SK-N-SH (cell line): ENCODE results near the gene LRRC17. TPM values are rescaled to one million over a fixed set of nuclear protein-coding genes. Genes with fewer than 3 reads are reported as not detected.
A peak's percentile ranks its signal among the peaks of the same experiment; 100 is the strongest.

ENCODE experiments used
- CTCF ChIA-PET: fragments of 300-600, 350-600 bp; formaldehyde crosslinking; extraction: SDS; loops from one replicate; lab custom pipeline; 2021; lab: Yijun Ruan, JAX
- POLR2A ChIA-PET: fragments of 350-600 bp; sonication (Branson Sonifier 250); formaldehyde crosslinking; extraction: SDS; loops from one replicate; lab custom pipeline; 2020; ENCODE audit warnings: antibody characterized with exemption, inconsistent platforms; lab: Yijun Ruan, JAX
- DNase-seq: peaks from one replicate; pipeline ENCODE4 v3.0.0; 2012
- H2AFZ ChIP-seq: fragments of 200-600 bp; sonication (generic); 2 replicates; pipeline ENCODE4 v1.8.1; 2016; ENCODE audit warnings: antibody characterized with exemption, mild to moderate bottlenecking, low read depth
- H3F3A ChIP-seq: fragments of 200-600 bp; sonication (generic); replicated peaks from 2 replicates; pipeline ENCODE3; 2016; ENCODE audit warnings: antibody characterized with exemption, mild to moderate bottlenecking; ENCODE audit not compliant: insufficient read depth
- H3K27ac ChIP-seq, 2 experiments: fragments of 200-500 bp in 1 of 2; fragments of 200-600 bp in 1 of 2; sonication (Bioruptor generic) in 1 of 2; sonication (generic), shearing (Covaris generic) in 1 of 2; 2 replicates each; pipeline versions ENCODE4 v1.5.1 to v1.6.1; 2014 to 2016; ENCODE audit warnings: low read depth in 2 of 2, inconsistent platforms in 1 of 2, low read length in 1 of 2, mild to moderate bottlenecking in 1 of 2, mixed read lengths in 1 of 2
- H3K27me3 ChIP-seq: fragments of 200-600 bp; sonication (generic), shearing (Covaris generic); 2 replicates; pipeline ENCODE4 v1.6.1; 2016; ENCODE audit warnings: mixed run types; ENCODE audit not compliant: insufficient read depth
- H3K36me3 ChIP-seq, 2 experiments: fragments of 200-500 bp in 1 of 2; fragments of 200-600 bp in 1 of 2; sonication (Bioruptor generic) in 1 of 2; sonication (generic) in 1 of 2; replicated peaks in 1 of 2; 2 replicates each; pipeline versions ENCODE3 to v1.5.1; 2014 to 2016; ENCODE audit warnings: low read length in 1 of 2, mild to moderate bottlenecking in 1 of 2; ENCODE audit not compliant: insufficient read depth in 2 of 2, control insufficient read depth in 1 of 2
- H3K4me1 ChIP-seq, 2 experiments: fragments of 200-500 bp in 1 of 2; fragments of 200-600 bp in 1 of 2; sonication (Bioruptor generic) in 1 of 2; sonication (generic), shearing (Covaris generic) in 1 of 2; 2 replicates each; pipeline versions ENCODE4 v1.5.1 to v1.6.1; 2014 to 2016; ENCODE audit warnings: low read depth in 1 of 2, low read length in 1 of 2, mixed run types in 1 of 2; ENCODE audit not compliant: insufficient read depth in 2 of 2, control insufficient read depth in 1 of 2
- H3K4me2 ChIP-seq: fragments of 200-600 bp; sonication (generic), shearing (Covaris generic); 2 replicates; pipeline ENCODE4 v1.6.1; 2017; ENCODE audit warnings: mixed run types
- H3K4me3 ChIP-seq, 2 experiments: fragments of 200-500 bp in 1 of 2; fragments of 200-600 bp in 1 of 2; sonication (Bioruptor generic) in 1 of 2; sonication (generic), shearing (Covaris generic) in 1 of 2; 2 replicates each; pipeline versions ENCODE4 v1.5.1 to v1.8.1; 2014 to 2016; ENCODE audit warnings: low read depth in 2 of 2, inconsistent platforms in 1 of 2, low read length in 1 of 2, mild to moderate bottlenecking in 1 of 2, mixed read lengths in 1 of 2, moderate library complexity in 1 of 2
- H3K79me2 ChIP-seq: fragments of 200-600 bp; sonication (generic); 2 replicates; pipeline ENCODE4 v1.8.1; 2017; ENCODE audit warnings: mild to moderate bottlenecking; ENCODE audit not compliant: insufficient read depth
- H3K9ac ChIP-seq: fragments of 200-600 bp; sonication (generic); 2 replicates; pipeline ENCODE4 v1.6.1; 2017; ENCODE audit warnings: mixed run types
- H3K9me2 ChIP-seq: fragments of 200-600 bp; sonication (generic); 2 replicates; pipeline ENCODE4 v1.6.1; 2017; ENCODE audit warnings: mixed run types
- H3K9me3 ChIP-seq: fragments of 200-600 bp; sonication (generic); 2 replicates; pipeline ENCODE4 v1.6.1; 2017; ENCODE audit warnings: mixed run types, mild to moderate bottlenecking, moderate library complexity
- H4K20me1 ChIP-seq: fragments of 200-600 bp; sonication (generic); 2 replicates; pipeline ENCODE4 v1.6.1; 2017; ENCODE audit warnings: mild to moderate bottlenecking, mixed run types; ENCODE audit not compliant: insufficient read depth
- CHD2 ChIP-seq: fragments of 150-350 bp; IDR thresholded peaks from 2 replicates; pipeline ENCODE4 v1.6.1; 2018; ENCODE audit warnings: low read length; ENCODE audit not compliant: partially characterized antibody
- ELF1 ChIP-seq: IDR thresholded peaks from 2 replicates; pipeline ENCODE4 v1.4.0; 2012
- EP300 ChIP-seq, 2 experiments: IDR thresholded peaks; 2 replicates each; pipeline versions ENCODE4 v1.4.0 to v1.6.1; 2012; ENCODE audit warnings: borderline replicate concordance in 1 of 2, low read depth in 1 of 2, low read length in 1 of 2
- EZH2phosphoT487 ChIP-seq: fragments of 200-600 bp; sonication (generic); IDR thresholded peaks from 2 replicates; pipeline ENCODE4 v1.6.1; 2017; ENCODE audit warnings: low read depth, mixed run types, mild to moderate bottlenecking, antibody characterized with exemption, moderate library complexity, borderline replicate concordance
- FOXJ3 ChIP-seq: sonication (generic); formaldehyde crosslinking; IDR thresholded peaks from 2 replicates; pipeline ENCODE4 v1.5.1; 2020; ENCODE audit warnings: mild to moderate bottlenecking, missing genetic modification reagents
- GABPA ChIP-seq: IDR thresholded peaks from 2 replicates; pipeline ENCODE4 v1.4.0; 2012; ENCODE audit warnings: low read depth, mild to moderate bottlenecking
- GATA2 ChIP-seq: sonication (generic); formaldehyde crosslinking; IDR thresholded peaks from 2 replicates; pipeline ENCODE4 v1.5.0; 2020; ENCODE audit warnings: mild to moderate bottlenecking, missing genetic modification reagents
- MXI1 ChIP-seq: IDR thresholded peaks from 2 replicates; pipeline ENCODE4 v1.6.1; 2012; ENCODE audit warnings: mild to moderate bottlenecking, low read depth, low read length, improper control_type of control experiment
- NFIC ChIP-seq: IDR thresholded peaks from 2 replicates; pipeline ENCODE4 v1.4.0; 2012; ENCODE audit warnings: borderline replicate concordance
- NRF1 ChIP-seq: IDR thresholded peaks from 2 replicates; pipeline ENCODE4 v1.6.1; 2012; ENCODE audit warnings: low read depth, mild to moderate bottlenecking, low read length
- POLR2AphosphoS5 ChIP-seq: IDR thresholded peaks from 2 replicates; pipeline ENCODE4 v1.6.1; 2012; ENCODE audit warnings: low read depth, low read length
- RAD21 ChIP-seq: IDR thresholded peaks from 2 replicates; pipeline ENCODE4 v1.6.1; 2012; ENCODE audit warnings: mild to moderate bottlenecking, low read length
- RFX5 ChIP-seq: IDR thresholded peaks from 2 replicates; pipeline ENCODE4 v1.6.1; 2012; ENCODE audit warnings: mild to moderate bottlenecking, improper control_type of control experiment, low read length
- SMC3 ChIP-seq: IDR thresholded peaks from 2 replicates; pipeline ENCODE4 v1.6.1; 2012; ENCODE audit warnings: low read depth, low read length, improper control_type of control experiment
- TAF1 ChIP-seq: IDR thresholded peaks from 2 replicates; pipeline ENCODE4 v1.6.1; 2012; ENCODE audit warnings: low read depth, mild to moderate bottlenecking, low read length, moderate library complexity, borderline replicate concordance
- TCF12 ChIP-seq: IDR thresholded peaks from 2 replicates; pipeline ENCODE4 v1.4.0; 2012
- TEAD4 ChIP-seq: IDR thresholded peaks from 2 replicates; pipeline ENCODE4 v1.4.0; 2012; ENCODE audit warnings: mild to moderate bottlenecking, borderline replicate concordance; ENCODE audit not compliant: insufficient read depth
- whole genome bisulfite sequencing: methylation state at CpG from one replicate; pipeline ENCODE4 v1.1.6; 2017; ENCODE audit warnings: low lambda C conversion rate; 5-methylcytosine and 5-hydroxymethylcytosine counted together
- polyA plus RNA-seq, 3 experiments: library from polyadenylated mRNA; depleted of rRNA; stranded (reverse); fragments of >200 nt; gene quantifications; 2 replicates each; pipeline ENCODE4 v1.2.3, GENCODE V29; 2012
- TF ChIP-seq, protein P1 (sequence below): fragments of 150-350 bp; IDR thresholded peaks from 2 replicates; pipeline ENCODE4 v1.6.1; 2017; ENCODE audit warnings: antibody characterized with exemption, low read length, low read depth, borderline replicate concordance
- TF ChIP-seq, protein P2 (sequence below): fragments of 150-350 bp; IDR thresholded peaks from 2 replicates; pipeline ENCODE4 v1.6.1; 2016; ENCODE audit warnings: mild to moderate bottlenecking, low read depth, low read length
- TF ChIP-seq, protein P3 (sequence below): IDR thresholded peaks from 2 replicates; pipeline ENCODE4 v1.6.1; 2012; ENCODE audit warnings: mild to moderate bottlenecking, low read depth, low read length, moderate library complexity

The LRRC17 gene
- polyA plus RNA-seq, 1 of the 3 experiments (the other 2 are of a cell fraction) = 101 TPM

DNA sequence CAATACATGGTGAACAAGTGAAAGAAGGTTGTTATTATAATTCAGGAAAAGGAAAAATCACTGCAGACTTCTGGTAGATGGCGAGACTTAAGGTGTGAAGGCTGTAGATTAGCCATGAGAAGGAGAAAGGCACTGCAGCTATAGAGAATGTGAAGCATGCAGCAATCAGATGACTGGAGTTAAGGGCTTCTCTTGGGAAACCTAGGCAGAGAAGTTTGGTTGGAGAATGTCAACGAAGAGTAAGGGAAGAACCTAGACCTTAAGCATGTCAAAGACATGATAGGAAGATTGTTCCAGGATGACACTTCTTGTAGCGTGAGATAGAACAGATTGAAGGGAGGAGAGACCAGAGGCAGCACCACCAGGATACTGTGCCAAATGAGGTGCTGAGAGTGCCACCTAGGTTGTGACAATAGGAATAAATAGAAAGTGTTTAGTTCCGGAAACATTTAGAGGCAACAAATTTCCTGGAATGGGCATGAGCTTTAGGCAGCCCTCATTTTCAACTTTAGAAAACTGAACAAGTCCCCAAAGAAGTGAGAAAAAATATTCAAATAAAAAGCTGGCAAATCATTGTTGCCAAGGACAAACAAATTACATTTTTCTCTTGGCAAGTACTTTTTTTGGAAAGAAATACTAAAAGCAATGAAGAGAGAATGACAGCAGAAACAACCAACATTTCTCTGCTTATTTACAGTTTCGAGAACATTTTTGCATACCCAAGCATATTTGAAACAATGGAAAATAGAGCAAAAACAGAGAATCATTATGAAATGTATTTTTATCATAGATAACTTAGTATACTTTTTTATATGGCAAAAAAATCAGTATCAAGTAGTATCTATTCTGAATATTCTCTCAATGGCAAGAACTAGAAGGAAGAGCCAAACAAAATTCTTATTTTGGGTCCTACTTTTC, 4.9 kb downstream of the LRRC17 start:
- ChIA-PET CTCF (interaction anchor here (0.6 to 1.2 kb wide), 2 partner anchors 66 to 144 kb away, joined by 3 read pairs; no protein-coding TSS in a partner anchor), POLR2A (no interaction called here)
- Histone ChIP-seq H3K9me3 (no peaks in the 10 kb centered on the region), H4K20me1 (no peaks in the 10 kb centered on the region), H3K4me2 (peak overlapping the region; percentile 12; the same call in 1 of the 2 replicates), H3K9me2 (no peaks in the 10 kb centered on the region), H3K4me3 (no peak overlapping the region), H3K4me1 (peaks cover 0 to 18% of the 10 kb centered on the region in 2 experiments), H3K36me3 (no peaks in the 10 kb centered on the region), H2AFZ (no peak overlapping the region), H3K9ac (no peak overlapping the region), H3K27ac (peak overlapping the region in 1 of 2 experiments; percentile 79; a peak in 3 of 4 replicates), H3K27me3 (no peaks in the 10 kb centered on the region), H3K79me2 (no peaks in the 10 kb centered on the region), H3F3A (peaks cover 21% of the 10 kb centered on the region)
- TF ChIP-seq SMC3 = no peak
- TF ChIP-seq, protein P1, sequence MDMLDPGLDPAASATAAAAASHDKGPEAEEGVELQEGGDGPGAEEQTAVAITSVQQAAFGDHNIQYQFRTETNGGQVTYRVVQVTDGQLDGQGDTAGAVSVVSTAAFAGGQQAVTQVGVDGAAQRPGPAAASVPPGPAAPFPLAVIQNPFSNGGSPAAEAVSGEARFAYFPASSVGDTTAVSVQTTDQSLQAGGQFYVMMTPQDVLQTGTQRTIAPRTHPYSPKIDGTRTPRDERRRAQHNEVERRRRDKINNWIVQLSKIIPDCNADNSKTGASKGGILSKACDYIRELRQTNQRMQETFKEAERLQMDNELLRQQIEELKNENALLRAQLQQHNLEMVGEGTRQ = no peak
- TF ChIP-seq NFIC = no peak
- TF ChIP-seq RAD21 = peak; percentile 39
- no peak for TF ChIP-seq RFX5
- TF ChIP-seq GATA2 (CRISPR knock-in tag) = no peak
- no peak for TF ChIP-seq EP300 (IDR thresholded peaks at IDR 0.05; ENCODE audit: borderline replicate concordance in 1 of 2, low read depth in 1 of 2, low read length in 1 of 2)
- TF ChIP-seq CHD2 = no peak
- no peak for DNase-seq
- WGBS = 92% methylated on average over 5 of the region's 5 CpGs

DNA sequence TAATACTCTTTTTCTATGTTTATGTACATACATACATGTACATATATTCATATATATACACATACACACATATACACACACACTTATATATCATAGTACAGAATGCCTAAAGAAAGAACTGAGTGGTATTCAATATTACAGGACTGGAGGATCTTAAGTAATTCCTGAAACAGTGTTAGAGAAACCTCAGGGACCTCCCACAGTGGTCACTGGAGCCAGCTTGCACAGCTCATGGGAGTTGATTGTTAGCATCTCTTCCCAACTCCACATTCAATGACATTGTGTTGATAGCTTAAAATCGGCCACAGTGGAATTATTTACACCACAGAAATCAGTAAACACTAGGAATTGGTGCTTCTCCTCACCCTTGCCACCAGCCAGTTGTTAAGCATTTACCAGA, 6.0 kb downstream of the LRRC17 start:
- H3K9me3 ChIP-seq = no peaks in the 10 kb centered on the region
- no peak for DNase-seq
- no peaks in the 10 kb centered on the region for H3K27me3 ChIP-seq
- no peaks in the 10 kb centered on the region for H3K79me2 ChIP-seq
- no peak overlapping the region for H3K4me2 ChIP-seq
- TF ChIP-seq NRF1 (no peak), MXI1 (no peak), ELF1 (no peak), GABPA (no peak), SMC3 (no peak), TEAD4 (no peak), EP300 (IDR thresholded peaks at IDR 0.05; ENCODE audit: borderline replicate concordance in 1 of 2, low read depth in 1 of 2, low read length in 1 of 2) (no peak), POLR2AphosphoS5 (no peak), EZH2phosphoT487 (no peak), TAF1 (no peak), TCF12 (no peak), FOXJ3 (no peak)
- TF ChIP-seq, protein P2, sequence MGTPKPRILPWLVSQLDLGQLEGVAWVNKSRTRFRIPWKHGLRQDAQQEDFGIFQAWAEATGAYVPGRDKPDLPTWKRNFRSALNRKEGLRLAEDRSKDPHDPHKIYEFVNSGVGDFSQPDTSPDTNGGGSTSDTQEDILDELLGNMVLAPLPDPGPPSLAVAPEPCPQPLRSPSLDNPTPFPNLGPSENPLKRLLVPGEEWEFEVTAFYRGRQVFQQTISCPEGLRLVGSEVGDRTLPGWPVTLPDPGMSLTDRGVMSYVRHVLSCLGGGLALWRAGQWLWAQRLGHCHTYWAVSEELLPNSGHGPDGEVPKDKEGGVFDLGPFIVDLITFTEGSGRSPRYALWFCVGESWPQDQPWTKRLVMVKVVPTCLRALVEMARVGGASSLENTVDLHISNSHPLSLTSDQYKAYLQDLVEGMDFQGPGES = no peak
- TF ChIP-seq, protein P3, sequence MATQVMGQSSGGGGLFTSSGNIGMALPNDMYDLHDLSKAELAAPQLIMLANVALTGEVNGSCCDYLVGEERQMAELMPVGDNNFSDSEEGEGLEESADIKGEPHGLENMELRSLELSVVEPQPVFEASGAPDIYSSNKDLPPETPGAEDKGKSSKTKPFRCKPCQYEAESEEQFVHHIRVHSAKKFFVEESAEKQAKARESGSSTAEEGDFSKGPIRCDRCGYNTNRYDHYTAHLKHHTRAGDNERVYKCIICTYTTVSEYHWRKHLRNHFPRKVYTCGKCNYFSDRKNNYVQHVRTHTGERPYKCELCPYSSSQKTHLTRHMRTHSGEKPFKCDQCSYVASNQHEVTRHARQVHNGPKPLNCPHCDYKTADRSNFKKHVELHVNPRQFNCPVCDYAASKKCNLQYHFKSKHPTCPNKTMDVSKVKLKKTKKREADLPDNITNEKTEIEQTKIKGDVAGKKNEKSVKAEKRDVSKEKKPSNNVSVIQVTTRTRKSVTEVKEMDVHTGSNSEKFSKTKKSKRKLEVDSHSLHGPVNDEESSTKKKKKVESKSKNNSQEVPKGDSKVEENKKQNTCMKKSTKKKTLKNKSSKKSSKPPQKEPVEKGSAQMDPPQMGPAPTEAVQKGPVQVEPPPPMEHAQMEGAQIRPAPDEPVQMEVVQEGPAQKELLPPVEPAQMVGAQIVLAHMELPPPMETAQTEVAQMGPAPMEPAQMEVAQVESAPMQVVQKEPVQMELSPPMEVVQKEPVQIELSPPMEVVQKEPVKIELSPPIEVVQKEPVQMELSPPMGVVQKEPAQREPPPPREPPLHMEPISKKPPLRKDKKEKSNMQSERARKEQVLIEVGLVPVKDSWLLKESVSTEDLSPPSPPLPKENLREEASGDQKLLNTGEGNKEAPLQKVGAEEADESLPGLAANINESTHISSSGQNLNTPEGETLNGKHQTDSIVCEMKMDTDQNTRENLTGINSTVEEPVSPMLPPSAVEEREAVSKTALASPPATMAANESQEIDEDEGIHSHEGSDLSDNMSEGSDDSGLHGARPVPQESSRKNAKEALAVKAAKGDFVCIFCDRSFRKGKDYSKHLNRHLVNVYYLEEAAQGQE = no peak
- no peak overlapping the region for H3K4me3 ChIP-seq
- H3K27ac ChIP-seq = no peak overlapping the region
- no peaks in the 10 kb centered on the region for H3K9me2 ChIP-seq
- H3K9ac ChIP-seq = no peak overlapping the region
- POLR2A ChIA-PET = no interaction called here
- CTCF ChIA-PET = interaction anchor here (0.6 to 1.2 kb wide), 3 partner anchors 9 to 143 kb away, joined by 3 to 5 read pairs (median 3); no protein-coding TSS in a partner anchor
- peaks cover 21% of the 10 kb centered on the region for H3F3A ChIP-seq
- H2AFZ ChIP-seq = no peak overlapping the region
- WGBS = 48% methylated on average over 1 of the region's 1 CpG
- no peaks in the 10 kb centered on the region for H4K20me1 ChIP-seq
- H3K4me1 ChIP-seq = peaks cover 0 to 18% of the 10 kb centered on the region in 2 experiments
- H3K36me3 ChIP-seq = no peaks in the 10 kb centered on the region
